ENCODE results near the gene CHRNA3. TPM values are rescaled to one million over a fixed set of nuclear protein-coding genes. Genes with fewer than 3 reads are reported as not detected.

CHRNA3 gene
- total RNA-seq, 1 donor from 2014 or later, result not detected

DNA sequence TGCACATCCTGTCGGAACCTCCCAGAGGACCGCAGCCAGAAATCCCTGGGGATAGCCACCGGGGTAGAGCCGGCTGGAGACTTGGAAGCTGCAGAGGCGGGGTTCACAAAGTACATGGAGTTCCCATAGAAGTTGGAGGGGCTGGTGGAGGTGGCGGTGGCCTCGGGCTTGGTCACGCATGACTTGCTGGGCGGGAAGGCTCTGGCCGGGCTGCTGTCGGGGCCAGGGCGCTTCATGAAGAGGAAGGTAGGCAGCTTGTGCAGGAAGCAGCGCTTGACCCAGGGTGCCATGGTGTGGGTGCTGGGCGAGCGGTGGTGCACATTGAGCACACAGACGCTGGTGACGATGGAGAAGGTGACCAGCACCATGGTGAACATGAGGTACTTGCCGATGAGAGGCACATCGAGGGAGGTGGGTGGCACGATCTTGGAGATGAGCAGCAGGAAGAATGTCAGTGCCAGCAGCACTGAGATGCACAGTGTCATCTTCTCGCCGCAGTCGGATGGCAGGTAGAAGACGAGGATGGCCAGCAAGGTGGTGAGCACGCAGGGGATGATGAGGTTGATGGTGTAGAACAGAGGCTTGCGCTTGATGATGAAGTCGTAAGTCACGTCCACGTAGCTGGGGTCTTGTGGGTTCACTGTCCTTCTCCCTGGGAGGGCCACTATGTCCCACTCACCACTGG, 8.4 kb upstream of the CHRNA3 start:
- intact Hi-C loops (cut with DNase I), result no loop called here

DNA sequence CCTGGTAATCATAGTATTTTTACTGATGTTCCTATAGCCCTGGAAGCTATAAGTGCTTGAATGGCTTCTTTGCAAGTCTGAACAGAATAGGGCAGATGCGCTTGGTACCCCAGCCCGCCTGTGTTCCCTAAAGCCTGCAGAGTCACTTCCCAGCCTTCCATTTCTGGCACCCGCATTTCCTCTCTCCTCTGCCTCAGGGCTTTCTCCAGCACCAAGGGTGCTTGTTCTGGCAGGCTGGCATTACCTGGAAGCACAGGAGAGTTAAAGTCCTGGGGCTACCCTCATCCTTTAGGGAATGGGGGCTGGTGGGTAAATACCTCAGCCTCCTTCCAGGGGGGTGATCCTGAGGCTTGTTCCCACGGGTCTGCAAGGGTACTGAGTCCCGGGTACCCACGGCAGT, 7.4 kb upstream of the CHRNA3 start:
- peak; percentile 22 for DNase-seq

More for the DNA sequence above, 8.4 kb upstream of the CHRNA3 start:
- Histone ChIP-seq H3K27me3 (peaks cover under 1% of the 10 kb centered on the region), H3K27ac (no peak overlapping the region), H3K36me3 (no peaks in the 10 kb centered on the region), H3K4me1 (no peaks in the 10 kb centered on the region), H3K9me3 (no peaks in the 10 kb centered on the region), H3K4me3 (no peak overlapping the region)
- TF ChIP-seq, protein P1, sequence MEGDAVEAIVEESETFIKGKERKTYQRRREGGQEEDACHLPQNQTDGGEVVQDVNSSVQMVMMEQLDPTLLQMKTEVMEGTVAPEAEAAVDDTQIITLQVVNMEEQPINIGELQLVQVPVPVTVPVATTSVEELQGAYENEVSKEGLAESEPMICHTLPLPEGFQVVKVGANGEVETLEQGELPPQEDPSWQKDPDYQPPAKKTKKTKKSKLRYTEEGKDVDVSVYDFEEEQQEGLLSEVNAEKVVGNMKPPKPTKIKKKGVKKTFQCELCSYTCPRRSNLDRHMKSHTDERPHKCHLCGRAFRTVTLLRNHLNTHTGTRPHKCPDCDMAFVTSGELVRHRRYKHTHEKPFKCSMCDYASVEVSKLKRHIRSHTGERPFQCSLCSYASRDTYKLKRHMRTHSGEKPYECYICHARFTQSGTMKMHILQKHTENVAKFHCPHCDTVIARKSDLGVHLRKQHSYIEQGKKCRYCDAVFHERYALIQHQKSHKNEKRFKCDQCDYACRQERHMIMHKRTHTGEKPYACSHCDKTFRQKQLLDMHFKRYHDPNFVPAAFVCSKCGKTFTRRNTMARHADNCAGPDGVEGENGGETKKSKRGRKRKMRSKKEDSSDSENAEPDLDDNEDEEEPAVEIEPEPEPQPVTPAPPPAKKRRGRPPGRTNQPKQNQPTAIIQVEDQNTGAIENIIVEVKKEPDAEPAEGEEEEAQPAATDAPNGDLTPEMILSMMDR (IDR thresholded peaks at IDR 0.05), result no peak
- DNase-seq (peak; percentile 54), ATAC-seq (no peak)

DNA sequence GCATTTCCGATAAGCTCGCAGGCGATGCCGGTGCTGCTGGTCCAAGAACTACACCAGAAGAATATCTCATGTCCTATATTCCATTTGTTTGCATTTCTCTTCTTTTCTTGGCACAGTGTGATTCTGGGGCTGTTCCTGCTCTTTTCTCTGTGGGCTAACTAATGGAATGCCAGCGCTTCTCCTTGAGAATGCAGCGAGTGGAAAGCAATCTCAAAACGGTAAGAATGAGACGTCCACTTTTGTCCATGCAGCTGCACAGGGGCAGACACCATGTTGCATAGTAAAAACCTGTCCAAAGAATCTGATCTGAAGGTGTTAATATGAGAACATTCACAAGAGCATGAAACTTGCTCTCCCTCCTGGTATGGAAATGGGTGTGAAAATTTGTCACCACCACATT, 6.6 kb upstream of the CHRNA3 start:
- Histone ChIP-seq H3K9me3 (no peaks in the 10 kb centered on the region), H3K36me3 (no peaks in the 10 kb centered on the region), H3K4me1 (no peaks in the 10 kb centered on the region), H3K4me3 (no peak overlapping the region), H3K27me3 (peaks cover 18% of the 10 kb centered on the region), H3K27ac (no peak overlapping the region)
- TF ChIP-seq, protein P1 (IDR thresholded peaks at IDR 0.05), result no peak
- ATAC-seq (no peak), DNase-seq (peak; percentile 17)
- intact Hi-C loops (cut with DNase I), result no loop called here

More for the DNA sequence above, 7.4 kb upstream of the CHRNA3 start:
- no peaks in the 10 kb centered on the region for H3K4me1 ChIP-seq
- peaks cover 9% of the 10 kb centered on the region for H3K27me3 ChIP-seq
- no peak for ATAC-seq
- H3K27ac ChIP-seq, result no peak overlapping the region
- intact Hi-C loops (cut with DNase I), result no loop called here
- no peaks in the 10 kb centered on the region for H3K36me3 ChIP-seq
- TF ChIP-seq, protein P1 (IDR thresholded peaks at IDR 0.05), result no peak
- H3K9me3 ChIP-seq, result no peaks in the 10 kb centered on the region
- H3K4me3 ChIP-seq, result no peak overlapping the region

DNA sequence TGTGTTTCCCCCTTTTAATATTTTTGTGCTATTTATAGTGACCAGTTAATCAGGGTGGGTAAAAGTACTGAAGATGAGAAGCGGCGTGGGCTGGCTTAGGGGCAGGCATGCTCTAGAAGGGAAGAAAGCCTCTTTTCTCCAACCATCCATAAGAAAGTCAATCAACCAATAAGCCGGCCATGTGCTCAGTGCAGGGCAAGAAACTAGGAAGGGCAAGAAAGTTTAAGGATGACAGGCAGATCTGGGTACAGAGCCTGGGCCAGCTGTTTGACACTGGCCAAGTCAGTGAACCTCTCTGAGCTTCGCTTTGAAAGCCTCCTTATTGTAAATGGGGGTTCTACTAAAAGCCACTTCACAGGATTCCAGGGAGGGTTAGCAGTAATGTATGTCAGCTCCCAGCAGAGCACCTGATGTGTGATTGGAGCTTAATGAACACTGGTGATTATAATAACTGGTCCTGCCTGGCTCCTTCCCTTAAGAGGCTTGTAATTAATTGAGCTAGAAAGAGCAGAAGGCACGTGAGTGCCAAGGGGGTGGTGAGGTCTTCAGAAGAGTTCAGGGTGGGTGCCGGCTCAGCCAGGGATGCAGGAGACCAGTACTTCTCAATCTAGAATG, 5.7 kb upstream of the CHRNA3 start:
- peaks cover 27% of the 10 kb centered on the region for H3K27me3 ChIP-seq
- no peak overlapping the region for H3K27ac ChIP-seq
- no peaks in the 10 kb centered on the region for H3K36me3 ChIP-seq
- H3K4me1 ChIP-seq, result no peaks in the 10 kb centered on the region
- intact Hi-C loops (cut with DNase I), result no loop called here
- DNase-seq, result peak; percentile 18
- no peak overlapping the region for H3K4me3 ChIP-seq
- TF ChIP-seq, protein P1 (IDR thresholded peaks at IDR 0.05), result no peak
- H3K9me3 ChIP-seq, result no peaks in the 10 kb centered on the region
- ATAC-seq, result no peak

DNA sequence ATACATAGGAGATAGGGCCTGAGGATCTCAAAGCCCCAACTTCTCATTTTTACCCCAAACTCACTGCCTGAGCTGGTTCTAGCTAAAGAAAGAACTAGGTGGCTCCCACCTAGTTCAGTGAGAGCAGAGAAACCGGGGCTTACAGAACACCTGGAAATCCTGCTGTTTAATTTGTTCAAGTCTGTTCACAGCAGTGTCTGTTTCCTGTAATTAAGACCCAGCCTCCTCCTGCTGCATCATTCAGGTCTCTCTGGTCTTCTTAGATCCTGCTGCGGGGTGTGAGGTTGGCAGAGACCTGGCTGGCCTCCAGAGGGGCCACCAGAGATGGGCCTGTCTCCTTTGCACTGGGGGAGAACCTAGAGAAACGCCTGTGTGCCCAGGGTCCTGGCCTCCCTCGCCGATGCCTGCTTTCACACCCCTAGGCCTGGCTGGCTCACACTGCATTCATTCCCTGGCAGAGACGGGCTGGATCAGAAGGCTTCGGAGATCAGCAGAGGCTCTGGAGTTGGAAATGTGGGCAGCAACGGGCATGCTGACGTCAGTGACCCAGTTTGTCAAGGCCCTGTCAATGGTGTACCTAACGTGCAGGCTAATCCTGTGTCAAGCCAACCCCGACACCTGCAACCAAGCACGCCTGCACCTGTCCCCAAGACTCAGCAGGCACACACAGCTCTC, 4.9 kb upstream of the CHRNA3 start:
- ATAC-seq, result no peak
- intact Hi-C loops (cut with DNase I), result no loop called here

More for the DNA sequence above, 4.9 kb upstream of the CHRNA3 start:
- H3K27ac ChIP-seq, result no peak overlapping the region
- no peaks in the 10 kb centered on the region for H3K9me3 ChIP-seq
- H3K27me3 ChIP-seq, result peaks cover 34% of the 10 kb centered on the region
- H3K4me1 ChIP-seq, result no peaks in the 10 kb centered on the region
- no peak overlapping the region for H3K4me3 ChIP-seq
- DNase-seq, result peak; percentile 44
- no peaks in the 10 kb centered on the region for H3K36me3 ChIP-seq
- TF ChIP-seq, protein P1 (IDR thresholded peaks at IDR 0.05), result no peak
